Neutrophil (primary cell): ENCODE measurements around the gene BORCS5.
"Not testable (repeated sequence)": the region's sequence is repeated elsewhere in the genome, so short reads cannot be mapped to it uniquely, and the experiment has no call there.

Experiments used
- H3K27ac ChIP-seq: fragments of 200-600 bp; sonication (generic); 2 replicates; pipeline ENCODE4 v1.5.1; 2016; ENCODE audit warnings: mild to moderate bottlenecking, moderate library complexity
- H3K27me3 ChIP-seq: fragments of 200-600 bp; sonication (generic); 2 replicates; pipeline ENCODE4 v1.6.0; 2016; ENCODE audit warnings: mild to moderate bottlenecking
- H3K36me3 ChIP-seq: fragments of 200-600 bp; sonication (generic); 2 replicates; pipeline ENCODE4 v1.5.1; 2017
- H3K4me1 ChIP-seq, 2 experiments: fragments of 200-600 bp in 1 of 2; sonication (generic) in 1 of 2; 1 replicate in 1 of 2; 2 replicates in 1 of 2; pipeline versions ENCODE4 v1.5.1 to v1.6.1; 2013 to 2016; ENCODE audit warnings: low read depth in 1 of 2, low read length in 1 of 2, mild to moderate bottlenecking in 1 of 2, moderate library complexity in 1 of 2; ENCODE audit not compliant: control insufficient read depth in 1 of 2, insufficient read depth in 1 of 2
- H3K4me3 ChIP-seq, 2 experiments: fragments of 200-600 bp in 1 of 2; sonication (generic) in 1 of 2; 1 replicate in 1 of 2; 2 replicates in 1 of 2; pipeline ENCODE4 v1.5.1; 2013 to 2016; ENCODE audit warnings: low read depth in 1 of 2, low read length in 1 of 2, mild to moderate bottlenecking in 1 of 2, moderate library complexity in 1 of 2
- H3K9me3 ChIP-seq: fragments of 200-600 bp; sonication (generic); 2 replicates; pipeline ENCODE4 v1.5.1; 2016
- TF ChIP-seq, protein P1 (sequence below): fragments of 200-600 bp; sonication (generic); IDR thresholded peaks from 2 replicates; pipeline ENCODE4 v1.5.1; 2016; ENCODE audit warnings: antibody characterized with exemption

Gene BORCS5

GRCh38 chr12:12467688-12468261 lies 110.9 kb downstream of the BORCS5 start:
- H3K9me3 ChIP-seq, result no peaks in the 10 kb centered on the region
- TF ChIP-seq, protein P1, sequence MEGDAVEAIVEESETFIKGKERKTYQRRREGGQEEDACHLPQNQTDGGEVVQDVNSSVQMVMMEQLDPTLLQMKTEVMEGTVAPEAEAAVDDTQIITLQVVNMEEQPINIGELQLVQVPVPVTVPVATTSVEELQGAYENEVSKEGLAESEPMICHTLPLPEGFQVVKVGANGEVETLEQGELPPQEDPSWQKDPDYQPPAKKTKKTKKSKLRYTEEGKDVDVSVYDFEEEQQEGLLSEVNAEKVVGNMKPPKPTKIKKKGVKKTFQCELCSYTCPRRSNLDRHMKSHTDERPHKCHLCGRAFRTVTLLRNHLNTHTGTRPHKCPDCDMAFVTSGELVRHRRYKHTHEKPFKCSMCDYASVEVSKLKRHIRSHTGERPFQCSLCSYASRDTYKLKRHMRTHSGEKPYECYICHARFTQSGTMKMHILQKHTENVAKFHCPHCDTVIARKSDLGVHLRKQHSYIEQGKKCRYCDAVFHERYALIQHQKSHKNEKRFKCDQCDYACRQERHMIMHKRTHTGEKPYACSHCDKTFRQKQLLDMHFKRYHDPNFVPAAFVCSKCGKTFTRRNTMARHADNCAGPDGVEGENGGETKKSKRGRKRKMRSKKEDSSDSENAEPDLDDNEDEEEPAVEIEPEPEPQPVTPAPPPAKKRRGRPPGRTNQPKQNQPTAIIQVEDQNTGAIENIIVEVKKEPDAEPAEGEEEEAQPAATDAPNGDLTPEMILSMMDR, result no peak
- no peaks in the 10 kb centered on the region for H3K27me3 ChIP-seq
- peak overlapping the region; percentile 71 for H3K27ac ChIP-seq
- no peak overlapping the region for H3K4me3 ChIP-seq
- H3K36me3 ChIP-seq, result peaks cover 4% of the 10 kb centered on the region
- peaks cover 49 to 53% of the 10 kb centered on the region in 2 experiments for H3K4me1 ChIP-seq

- peak overlapping the region; percentile 71 for H3K27ac ChIP-seq
- no peaks in the 10 kb centered on the region for H3K27me3 ChIP-seq
- H3K9me3 ChIP-seq, result no peaks in the 10 kb centered on the region
- TF ChIP-seq, protein P1, result no peak
- peaks cover 4% of the 10 kb centered on the region for H3K36me3 ChIP-seq
- no peak overlapping the region for H3K4me3 ChIP-seq
- H3K4me1 ChIP-seq, result peaks cover 49 to 54% of the 10 kb centered on the region in 2 experiments
Observed at GRCh38 chr12:12468575-12468974, 111.7 kb downstream of the BORCS5 start.

GRCh38 chr12:12469386-12469785 lies 112.5 kb downstream of the BORCS5 start:
- H3K27me3 ChIP-seq, result no peaks in the 10 kb centered on the region
- no peaks in the 10 kb centered on the region for H3K9me3 ChIP-seq
- peaks cover 55 to 62% of the 10 kb centered on the region in 2 experiments for H3K4me1 ChIP-seq
- peak overlapping the region; percentile 71 for H3K27ac ChIP-seq
- H3K36me3 ChIP-seq, result peaks cover 4% of the 10 kb centered on the region
- no peak overlapping the region for H3K4me3 ChIP-seq
- TF ChIP-seq, protein P1, result no peak

GRCh38 chr12:12470751-12471306 lies 114.0 kb downstream of the BORCS5 start:
- no peak overlapping the region for H3K27ac ChIP-seq
- TF ChIP-seq, protein P1, result no peak
- H3K4me3 ChIP-seq, result no peak overlapping the region
- H3K27me3 ChIP-seq, result no peaks in the 10 kb centered on the region
- peaks cover 64 to 73% of the 10 kb centered on the region in 2 experiments for H3K4me1 ChIP-seq
- H3K9me3 ChIP-seq, result no peaks in the 10 kb centered on the region
- no peaks in the 10 kb centered on the region for H3K36me3 ChIP-seq

DNA sequence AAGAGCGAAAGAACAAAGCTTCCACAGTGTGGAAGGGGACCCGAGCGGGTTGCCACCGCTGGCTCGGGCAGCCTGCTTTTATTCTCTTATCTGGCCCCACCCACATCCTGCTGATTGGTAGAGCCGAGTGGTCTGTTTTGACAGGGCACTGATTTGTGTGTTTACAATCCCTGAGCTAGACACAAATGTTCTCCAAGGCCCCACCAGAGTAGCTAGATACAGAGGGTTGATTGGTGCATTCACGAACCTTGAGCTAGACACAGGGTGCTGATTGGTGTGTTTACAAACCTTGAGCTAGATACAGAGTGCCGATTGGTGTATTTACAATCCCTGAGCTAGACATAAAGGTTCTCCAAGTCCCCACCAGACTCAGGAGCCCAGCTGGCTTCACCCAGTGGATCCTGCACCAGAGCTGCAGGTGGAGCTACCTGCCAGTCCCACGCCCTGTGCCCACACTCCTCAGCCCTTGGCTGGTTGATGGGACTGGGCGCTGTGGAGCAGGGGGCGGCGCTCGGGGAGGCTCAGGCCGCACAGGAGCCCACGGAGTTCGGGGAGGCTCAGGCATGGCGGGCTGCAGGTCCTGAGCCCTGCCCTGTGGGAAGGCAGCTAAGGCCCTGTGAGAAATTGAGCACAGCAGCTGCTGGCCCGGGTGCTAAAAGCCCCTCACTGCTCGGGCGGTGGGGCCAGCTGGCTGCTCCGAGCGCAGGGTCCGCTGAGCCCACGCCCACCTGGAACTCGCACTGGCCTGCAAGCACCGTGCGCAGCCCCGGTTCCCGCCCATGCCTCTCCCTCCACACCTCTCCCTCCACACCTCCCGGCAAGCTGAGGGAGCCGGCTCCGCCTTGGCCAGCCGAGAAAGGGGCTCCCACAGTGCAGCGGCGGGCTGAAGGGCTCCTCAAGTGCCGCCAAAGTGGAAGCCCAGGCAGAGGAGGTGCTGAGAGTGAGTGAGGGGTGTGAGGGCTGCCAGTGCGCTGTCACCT lies 115.4 kb downstream of the BORCS5 start:
- H3K4me3 ChIP-seq, H3K9me3 ChIP-seq, H3K27ac ChIP-seq, H3K36me3 ChIP-seq, H3K27me3 ChIP-seq: not testable (repeated sequence)
- H3K4me1 ChIP-seq, result peaks cover 51 to 58% of the 10 kb centered on the region in 2 experiments
